AG20443 (cell line): ENCODE data around the gene UBA6.
"Not testable (repeated sequence)": the region's sequence is repeated elsewhere in the genome, so short reads cannot be mapped to it uniquely, and the experiment has no call there.

Experiments
- DNase-seq: peaks from one replicate; pipeline ENCODE4 v3.0.0; 2012; ENCODE audit warnings: low spot score, mixed read lengths

UBA6 gene

DNA sequence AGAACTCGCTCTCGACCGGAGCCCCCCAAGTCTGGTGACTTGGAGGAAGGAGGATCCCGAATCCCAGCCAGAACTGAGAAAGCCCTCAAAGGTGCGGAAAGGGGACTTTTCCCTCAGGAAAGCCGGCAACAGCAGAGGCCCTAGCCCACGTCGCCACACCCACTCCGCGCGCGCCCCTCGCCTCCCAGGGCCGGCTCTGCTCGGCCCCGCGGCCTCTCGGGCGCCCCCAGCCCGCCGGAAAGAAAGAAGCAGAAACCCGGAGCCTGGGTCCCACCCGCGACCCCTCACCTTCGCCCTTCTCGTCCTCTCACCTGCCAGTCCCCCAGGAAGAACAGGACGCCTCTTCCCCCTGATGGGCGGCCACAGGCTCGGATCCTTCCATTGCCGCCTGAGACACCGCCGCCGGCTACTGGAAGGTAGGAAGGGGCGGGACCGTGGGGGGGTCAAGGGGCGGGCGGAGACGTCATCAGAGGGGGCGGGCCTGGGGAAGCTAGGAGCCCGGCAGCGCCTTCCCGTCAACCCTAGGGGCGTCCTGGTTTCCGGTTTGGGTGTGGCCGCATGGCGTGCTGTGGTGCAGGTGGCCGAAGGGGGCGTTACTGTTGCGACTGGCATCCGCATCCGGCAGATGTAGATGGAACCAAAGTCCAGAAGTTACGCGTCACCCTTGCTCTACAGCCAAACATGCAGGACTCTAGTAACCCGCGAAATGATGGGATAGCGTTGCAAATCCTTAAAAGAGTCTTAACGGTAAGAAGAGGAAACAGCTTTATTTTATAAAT, at the start of gene UBA6:
UBA6 (minus strand) TSS at position 418 of the 779 bp plus-strand sequence; CDS start at position 382, 36 bp downstream.
- peak; percentile 98 for DNase-seq

DNA sequence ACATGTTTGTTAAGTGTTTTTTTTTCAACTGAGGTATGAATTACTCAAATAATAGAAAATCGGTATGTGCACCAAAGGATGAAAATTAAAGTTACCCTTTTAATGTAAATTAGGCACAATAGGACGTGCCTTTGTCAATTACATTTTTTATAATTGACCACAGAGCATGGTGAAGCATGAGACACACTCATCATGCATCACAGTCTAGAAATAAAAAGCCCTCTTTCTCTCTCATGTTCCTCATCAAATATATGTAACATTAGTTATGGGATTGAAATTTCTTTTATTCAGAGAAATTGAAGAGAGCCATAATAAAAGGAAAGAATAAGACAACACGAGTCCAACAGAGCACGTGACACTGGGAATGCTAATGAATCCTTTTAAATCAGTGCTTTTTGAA, 49.7 kb upstream of the UBA6 start:
- DNase-seq: no peak

DNA sequence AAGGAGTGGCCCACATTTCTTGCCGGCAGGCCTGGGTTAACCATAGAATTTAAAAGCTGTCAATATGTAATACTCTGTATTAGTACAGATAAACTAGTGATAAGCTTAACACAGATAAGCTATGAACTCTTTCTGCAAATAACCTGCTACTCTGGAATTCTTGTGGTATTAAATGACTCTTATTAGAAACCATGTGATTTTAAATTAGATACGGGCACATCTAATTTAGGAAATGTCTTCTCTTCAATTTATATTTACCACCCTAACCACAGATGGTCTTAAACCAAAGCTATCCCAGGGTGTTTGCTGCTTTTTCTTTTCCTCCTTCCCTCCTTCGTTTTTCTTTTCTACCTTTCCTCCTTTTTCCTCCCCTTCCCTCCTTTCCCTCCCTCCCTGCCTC, 48.3 kb upstream of the UBA6 start:
- no peak for DNase-seq

DNA sequence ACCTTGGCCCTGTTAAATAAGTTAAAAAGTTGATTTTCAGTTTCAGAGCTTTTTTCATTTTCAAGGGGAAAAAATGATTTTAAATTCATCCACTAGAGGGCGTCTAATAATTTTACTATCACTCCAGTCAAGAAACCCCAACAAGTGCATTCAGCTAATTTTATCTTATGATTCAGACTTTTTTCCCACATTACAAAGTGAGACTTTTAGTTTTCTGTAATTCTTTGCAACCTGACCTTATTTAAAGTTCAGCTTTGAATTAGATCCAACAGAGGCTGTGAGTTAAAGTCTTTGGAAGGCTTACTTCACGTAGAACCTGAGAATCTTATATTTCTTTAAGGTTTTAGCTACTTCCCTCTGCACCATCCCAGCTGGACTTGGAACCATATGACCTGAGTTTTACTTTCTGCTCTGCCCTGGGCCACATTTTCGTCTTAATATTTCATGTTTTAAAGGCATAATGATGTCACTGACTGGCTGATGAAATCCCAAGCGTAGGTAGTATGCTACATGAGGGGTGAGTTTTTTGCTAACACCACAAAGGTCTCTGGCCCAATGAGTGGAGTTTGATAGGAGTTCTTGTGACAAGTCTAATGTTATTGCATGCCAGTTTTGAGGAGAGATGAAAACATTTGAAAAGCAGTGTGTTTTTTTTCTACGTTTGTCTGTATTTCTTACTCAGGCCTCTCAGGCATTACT, 46.0 kb upstream of the UBA6 start:
- DNase-seq: peak; percentile 26

DNA sequence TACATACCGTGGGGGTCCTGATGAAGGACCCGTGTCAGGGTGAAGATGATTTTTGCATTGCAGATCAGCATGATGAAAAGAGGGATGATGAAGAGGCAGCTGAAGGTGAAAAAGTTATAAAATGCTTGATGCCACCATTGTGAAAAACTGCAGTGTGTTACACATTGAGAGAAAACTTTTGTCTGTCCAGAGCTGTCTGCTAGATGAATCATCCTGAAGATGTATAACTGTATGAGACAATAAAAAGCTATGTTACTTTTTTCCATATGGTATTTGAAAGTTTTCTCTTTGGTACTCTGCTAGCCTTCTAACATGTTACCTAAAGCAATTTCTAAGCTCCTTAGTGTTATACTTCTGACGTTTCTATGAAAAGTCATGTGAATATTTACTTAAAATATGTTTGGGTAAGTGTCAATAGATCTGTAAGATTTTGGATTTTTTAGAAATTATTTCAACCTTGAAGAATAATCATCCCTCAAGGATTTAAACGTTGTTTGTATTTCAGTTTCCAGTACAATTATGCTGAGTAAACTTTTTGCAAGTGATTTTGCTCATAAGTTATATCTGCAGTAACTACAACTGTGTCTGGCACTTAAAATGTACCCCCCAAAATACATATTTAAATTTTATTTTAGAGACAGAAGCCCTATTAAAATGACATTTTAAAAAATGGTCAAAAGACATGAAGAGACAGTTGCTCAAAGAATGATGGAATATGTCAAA, 43.8 kb upstream of the UBA6 start:
- no peak for DNase-seq

DNA sequence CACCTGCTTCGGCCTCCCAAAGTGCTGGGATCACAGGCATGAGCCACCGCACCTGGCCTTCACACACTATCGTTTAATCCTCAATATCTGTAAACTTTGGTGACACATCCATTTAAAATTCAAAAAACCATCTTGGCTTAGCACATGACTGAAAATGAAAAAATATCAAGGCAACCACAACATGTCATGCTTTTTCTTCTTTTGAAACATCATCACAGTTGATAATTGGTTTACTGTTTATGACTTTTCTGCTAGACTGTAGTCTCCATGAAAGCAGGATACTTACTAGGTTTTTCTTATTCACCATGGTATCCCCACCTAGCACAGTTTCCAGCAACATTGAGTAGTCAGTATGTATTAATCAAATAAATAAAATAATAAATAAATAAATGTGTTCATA, 42.2 kb upstream of the UBA6 start:
- DNase-seq: no peak

DNA sequence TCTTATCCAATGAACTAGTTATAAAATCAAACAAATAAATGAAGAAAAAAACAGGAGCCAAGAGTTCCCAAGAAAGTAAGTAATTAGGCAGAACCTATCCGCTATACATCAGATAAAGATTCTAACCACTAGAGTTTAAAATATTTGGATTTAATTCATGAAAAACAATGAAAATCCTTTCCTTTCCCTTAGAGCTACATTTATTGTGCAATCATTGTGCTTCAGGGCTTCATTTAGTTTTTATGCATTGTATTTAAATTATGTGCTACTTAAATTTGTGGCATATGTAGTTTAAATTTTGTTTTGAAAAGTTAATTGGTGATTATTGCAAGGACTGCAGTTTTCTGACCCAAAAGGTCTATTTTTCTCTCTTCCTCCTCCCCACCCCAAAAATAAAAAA, 35.3 kb upstream of the UBA6 start:
- DNase-seq: no peak

DNA sequence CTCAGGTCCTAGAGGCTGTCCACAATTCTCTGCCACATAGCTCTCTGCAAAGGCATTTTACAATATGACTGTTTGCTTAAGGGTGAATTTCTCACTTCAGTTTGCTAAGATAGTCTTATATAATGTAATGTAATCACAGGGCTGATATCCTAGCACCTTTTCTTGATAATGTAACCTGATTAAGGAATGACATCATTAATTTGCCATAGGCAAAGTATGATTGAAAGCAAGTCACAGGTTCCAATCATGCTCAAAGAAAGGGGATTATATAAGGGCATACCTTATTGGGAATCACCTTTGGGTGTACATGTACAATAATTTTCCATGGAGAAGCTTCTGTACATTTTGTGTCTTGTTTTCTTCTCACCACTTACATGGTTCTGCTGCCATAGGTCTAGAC, 34.4 kb upstream of the UBA6 start:
- DNase-seq: no peak

DNA sequence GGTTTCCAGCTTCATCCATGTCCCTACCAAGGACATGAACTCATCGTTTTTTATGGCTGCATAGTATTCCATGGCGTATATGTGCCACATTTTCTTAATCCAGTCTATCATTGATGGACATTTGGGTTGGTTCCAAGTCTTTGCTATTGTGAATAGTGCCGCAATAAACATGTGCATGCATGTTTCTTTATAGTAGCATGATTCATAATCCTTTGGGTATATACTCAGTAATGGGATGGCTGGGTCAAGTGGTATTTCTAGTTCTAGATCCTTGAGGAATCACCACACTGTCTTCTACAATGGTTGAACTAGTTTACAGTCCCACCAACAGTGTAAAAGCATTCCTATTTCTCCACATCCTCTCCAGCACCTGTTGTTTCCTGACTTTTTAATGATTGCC, 29.6 kb upstream of the UBA6 start:
- not testable (repeated sequence) for DNase-seq

DNA sequence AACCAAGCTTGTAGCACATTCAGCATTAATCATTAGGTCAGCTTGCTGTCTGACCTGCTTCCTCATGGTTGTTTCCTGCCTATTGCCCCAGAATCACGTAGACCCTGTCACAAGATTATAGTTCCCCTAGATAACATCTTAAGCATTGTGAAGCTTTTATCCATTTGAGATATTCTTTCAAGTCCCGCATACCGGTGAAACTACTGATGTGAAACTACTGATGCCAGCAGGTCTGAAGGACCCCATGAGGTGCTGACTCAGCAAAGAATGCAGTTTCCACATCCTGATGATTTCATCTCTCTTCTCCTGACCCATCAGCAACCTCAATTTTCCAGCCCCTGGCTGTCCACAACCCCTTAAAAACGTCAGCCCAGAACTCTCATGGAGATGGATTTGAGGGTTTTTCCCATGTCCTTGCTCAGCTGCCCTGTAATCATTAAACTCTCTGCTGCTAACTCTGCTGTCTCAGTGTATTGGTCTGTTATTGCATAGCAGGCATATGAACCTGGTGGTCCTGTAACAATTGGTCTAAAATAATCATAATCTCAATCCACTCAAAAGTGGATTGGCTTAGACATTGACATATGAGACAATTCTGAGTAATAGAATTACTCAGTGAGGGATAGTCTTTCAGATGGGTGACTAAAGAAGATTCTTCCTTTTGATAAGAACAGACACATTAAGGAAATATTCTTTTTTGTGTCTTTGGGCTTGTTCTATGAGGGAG, 26.3 kb upstream of the UBA6 start:
- DNase-seq: no peak

DNA sequence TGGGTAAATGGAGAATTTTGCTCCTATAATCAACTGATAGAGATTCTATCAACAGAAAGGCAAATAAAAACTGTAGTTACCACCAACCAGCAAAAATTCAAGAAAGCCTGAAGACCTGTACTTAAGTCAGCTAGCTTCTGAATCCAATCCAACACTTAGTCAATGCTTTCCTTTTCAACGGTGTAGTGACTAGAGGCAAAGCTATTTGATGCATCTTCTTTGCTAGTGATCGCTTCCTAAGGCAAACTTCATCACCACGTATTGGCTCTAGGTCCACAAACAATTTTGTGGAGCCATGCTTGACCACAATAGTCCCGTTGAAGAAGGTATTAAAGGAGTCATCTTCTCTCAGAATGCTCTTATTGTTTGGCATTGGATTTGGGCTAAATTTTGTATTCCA, 25.0 kb upstream of the UBA6 start:
- DNase-seq: peak; percentile 35

DNA sequence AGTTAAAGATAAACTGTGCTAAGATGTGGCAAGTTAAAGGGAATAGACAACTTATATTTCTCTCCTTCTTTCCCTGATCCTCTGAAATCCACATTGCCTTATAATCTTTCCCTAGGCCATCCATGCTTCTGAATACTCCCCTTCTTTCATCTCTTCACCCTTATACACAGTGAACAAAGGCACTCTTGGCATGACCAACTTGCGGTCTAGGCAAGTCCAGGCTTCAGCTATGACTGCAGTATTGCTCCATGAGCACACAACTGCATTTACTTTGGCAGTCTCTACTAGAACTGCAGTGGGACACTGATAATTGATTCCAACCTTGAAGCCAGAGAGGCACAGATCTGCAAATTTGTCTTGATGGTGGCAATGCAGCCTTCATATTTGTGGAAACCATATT, 24.2 kb upstream of the UBA6 start:
- peak; percentile 35 for DNase-seq

DNA sequence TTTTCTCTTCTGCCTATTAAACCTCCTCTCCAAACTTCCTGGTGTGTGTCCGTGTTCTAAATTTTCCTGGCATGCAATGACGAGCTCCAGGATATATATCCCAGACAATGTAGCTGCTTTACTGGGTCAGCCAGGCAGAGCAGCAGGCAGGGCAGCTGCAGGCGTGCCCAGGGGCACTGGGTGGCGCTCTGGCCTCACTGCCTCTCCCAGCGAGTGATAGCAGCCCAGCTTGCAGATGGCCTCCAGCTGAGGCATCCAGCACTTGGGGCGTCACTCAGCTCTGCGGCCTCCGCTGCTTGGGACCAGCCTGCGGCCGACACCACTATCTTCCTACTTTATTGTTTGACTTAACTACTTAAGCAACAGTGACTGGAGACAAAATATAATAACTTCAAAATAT, 23.0 kb upstream of the UBA6 start:
- DNase-seq: peak; percentile 32

DNA sequence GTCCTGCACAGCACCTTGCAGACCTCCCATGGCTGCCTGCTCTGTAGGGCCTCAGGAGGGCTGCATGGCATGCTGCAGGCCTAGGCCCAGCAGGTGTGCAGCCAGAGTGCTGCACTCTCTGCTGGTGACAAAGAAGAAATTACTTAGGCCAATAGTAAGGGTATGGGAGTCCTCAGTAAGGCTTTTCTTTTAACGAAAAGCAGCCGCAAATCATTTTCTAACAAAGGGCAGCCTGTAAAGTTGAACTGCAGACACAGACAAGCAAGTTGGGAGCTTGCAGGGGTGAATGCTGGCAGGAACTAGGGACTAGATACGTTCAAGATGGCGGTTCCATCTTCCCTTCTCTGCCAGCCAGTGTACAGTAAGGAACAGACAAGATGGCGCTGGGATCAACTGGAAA, 22.4 kb upstream of the UBA6 start:
- DNase-seq: no peak

DNA sequence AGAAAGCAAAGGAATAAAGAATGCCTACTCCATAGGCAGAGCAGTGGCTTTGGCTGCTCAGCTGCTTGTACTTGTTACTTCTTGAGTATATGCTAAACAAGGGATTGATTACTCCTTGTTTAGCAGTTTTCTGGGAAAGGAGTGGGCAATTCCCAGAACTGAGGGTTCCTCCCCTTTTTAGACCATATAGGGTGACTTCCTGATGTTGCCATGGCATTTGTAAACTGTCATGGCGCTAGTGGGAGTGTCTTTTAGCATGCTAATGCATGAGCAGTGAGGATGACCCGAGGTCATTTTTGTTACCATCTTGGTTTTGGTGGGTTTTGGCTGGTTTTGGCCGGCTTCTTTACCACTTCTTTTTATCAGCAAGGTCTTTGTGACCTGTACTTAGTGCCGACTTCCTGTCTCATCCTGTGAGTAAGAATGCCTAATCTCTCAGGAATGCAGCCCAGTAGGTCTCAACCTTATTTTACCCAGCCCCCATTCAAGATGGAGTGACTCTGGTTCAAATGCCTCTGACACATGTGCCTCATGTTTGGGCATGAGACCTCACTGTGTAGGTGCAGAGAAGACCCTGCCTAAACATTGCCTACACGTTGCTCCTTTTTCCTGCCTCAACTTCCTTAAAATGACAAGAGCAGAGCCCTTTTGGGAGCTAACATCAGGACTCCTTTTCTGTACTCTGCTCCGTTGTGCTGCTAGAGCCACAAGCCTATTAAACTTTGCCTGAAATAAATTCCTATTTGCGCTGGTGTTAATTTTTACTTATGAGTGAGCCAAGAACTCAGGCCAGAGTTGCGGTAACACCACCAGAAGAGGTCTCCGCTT, 21.0 kb upstream of the UBA6 start:
- no peak for DNase-seq

DNA sequence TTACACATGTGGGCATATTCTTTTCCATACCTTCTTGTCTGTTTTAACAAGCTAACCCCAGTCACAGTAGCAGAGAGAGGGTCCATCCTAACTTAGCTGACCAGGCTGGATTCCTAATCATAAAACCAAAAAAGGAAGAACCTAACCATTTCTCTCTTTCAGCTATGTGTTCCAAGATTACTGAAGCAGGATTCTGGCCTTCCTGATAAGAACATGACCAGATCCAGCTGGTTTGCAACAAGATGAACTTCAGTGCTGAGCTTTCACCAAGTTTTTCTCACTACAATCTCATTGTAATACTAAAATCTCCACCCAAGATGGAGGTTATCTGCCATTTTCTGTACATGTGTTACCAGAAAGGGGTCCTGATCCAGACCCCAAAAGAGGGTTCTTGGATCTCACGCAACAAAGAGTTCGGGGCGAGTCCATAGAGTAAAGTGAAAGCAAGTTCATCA, 20.4 kb upstream of the UBA6 start:
- DNase-seq: no peak

DNA sequence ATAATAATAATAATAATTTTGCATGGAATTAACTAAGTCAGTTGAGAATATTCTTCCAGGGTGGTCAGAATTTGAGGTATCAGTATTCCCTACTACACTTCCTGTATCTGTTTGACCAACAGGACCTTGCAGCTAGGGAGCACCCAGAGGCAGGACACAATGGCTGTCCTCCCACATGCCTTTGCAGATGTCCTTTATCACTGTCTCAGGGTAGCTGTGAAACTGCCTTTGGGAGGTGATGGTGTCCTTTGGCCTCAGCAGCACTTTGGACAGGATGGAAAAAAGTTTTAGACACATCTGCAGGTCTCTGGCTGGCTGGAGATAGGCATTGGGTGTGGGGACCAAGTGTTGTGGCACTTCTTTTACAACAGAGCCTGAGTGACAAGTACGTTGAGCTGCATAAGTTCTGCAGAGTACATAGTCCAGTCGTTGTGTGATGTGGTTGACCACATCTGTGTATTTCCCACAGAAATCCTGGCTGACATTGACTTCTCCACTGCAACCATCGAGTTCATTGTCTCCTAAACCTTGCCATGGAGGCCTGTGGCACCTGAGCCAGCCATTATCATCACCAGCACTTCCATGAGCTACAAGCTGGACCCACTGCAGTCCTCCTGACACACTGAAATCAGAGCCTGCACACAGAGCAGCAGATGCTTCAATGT, 19.1 kb upstream of the UBA6 start:
- DNase-seq: no peak

DNA sequence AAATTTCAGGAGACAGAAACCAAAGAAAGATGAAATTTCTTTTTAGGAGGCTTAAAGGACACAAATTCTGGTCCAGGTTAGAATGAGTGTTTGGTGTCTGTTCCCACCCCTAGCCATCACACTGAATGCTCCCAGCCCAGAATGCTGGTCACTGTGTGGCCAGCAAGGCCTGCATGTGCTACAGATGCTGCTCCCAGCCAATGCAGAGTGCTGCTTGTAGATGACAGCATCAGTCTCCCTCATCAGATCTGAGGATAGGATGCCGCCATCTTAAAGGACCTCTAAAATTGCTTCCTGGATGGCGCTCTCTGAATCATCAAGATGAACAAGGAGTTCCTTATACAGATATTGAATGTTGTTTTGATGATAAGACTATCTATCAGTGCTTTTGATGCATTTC, 17.9 kb upstream of the UBA6 start:
- no peak for DNase-seq

DNA sequence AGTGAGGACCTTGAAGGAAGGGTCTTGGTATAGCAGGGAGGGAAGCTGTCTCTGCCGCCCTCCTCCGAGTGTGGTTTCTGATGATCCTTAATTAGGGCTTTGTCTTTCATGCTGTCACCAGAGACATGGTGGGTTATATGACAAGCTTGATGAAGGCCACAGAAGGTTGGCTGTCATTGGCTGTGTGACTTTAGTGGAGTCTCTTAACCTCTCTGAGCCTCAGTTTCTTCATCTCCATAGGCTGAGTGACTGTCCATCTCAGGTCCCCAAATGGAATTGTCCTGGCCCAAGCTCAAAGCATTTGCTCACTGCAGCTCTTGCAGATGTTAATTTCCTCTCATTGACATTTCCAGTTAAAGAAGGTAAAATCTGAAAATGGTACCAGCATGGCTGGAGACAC, 16.6 kb upstream of the UBA6 start:
- no peak for DNase-seq

DNA sequence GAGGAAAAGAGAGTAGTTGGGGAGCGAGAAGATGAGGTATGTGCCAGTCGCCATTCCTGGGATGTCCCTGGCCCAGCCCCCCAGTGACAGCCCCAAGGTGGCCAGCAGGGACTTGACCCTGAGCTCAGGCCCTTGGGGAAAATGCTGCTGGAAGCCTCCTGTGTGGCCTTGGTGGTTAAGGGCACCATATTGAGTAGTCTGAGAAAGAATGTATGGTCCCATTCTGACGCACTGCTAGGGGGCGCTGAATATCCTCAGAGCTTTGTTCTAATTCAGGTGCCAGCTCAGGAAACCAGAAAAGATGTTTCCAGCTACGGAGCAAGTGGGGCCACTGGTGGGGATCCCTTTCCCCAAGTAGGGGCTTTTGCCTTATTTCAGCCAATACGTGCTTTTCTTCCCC, 14.0 kb upstream of the UBA6 start:
- DNase-seq: no peak

DNA sequence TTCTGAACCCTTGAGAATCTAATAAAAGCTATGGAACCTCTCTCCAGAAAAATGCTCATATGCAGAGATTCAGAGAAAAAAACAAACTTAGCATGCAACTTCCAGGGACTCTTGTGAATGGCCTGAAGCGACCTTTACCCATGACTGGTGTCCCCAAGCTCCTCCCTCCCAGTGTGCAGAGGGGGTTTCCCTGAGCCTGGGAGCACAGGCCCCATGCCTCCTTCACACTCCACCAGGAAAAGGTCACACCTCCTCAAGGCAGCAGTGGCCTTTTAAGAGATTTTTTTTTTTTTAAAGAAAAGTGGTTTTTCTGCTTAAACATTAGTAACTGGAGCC, 13.3 kb upstream of the UBA6 start:
- no peak for DNase-seq
